MM.1S (cell line): ENCODE results near the gene ITGB1.

Source experiments
- EZH2phosphoT487 ChIP-seq: fragments of 300-600 bp; sonication (generic); IDR thresholded peaks from 2 replicates; pipeline ENCODE4 v1.6.1; 2018; ENCODE audit warnings: antibody characterized with exemption, low read length
- TF ChIP-seq, protein P1 (sequence below): fragments of 300-600 bp; sonication (generic); IDR thresholded peaks from 2 replicates; pipeline ENCODE4 v1.5.1; 2016; ENCODE audit warnings: antibody characterized with exemption, low read length, mixed read lengths

- TF ChIP-seq, protein P1, sequence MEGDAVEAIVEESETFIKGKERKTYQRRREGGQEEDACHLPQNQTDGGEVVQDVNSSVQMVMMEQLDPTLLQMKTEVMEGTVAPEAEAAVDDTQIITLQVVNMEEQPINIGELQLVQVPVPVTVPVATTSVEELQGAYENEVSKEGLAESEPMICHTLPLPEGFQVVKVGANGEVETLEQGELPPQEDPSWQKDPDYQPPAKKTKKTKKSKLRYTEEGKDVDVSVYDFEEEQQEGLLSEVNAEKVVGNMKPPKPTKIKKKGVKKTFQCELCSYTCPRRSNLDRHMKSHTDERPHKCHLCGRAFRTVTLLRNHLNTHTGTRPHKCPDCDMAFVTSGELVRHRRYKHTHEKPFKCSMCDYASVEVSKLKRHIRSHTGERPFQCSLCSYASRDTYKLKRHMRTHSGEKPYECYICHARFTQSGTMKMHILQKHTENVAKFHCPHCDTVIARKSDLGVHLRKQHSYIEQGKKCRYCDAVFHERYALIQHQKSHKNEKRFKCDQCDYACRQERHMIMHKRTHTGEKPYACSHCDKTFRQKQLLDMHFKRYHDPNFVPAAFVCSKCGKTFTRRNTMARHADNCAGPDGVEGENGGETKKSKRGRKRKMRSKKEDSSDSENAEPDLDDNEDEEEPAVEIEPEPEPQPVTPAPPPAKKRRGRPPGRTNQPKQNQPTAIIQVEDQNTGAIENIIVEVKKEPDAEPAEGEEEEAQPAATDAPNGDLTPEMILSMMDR, result no peak
- TF ChIP-seq EZH2phosphoT487, result no peak
Observed at GRCh38 chr10:33006342-33006887, 48.4 kb upstream of the ITGB1 start.
